Gastroesophageal sphincter (tissue), 4 donors: ENCODE data around the gene MFSD6. TPM values are rescaled to one million over a fixed set of nuclear protein-coding genes. Genes with fewer than 3 reads are reported as not detected.

Experiments used
- ATAC-seq: fragments of 150-250 bp; one replicate; pipeline ENCODE4 v1.9.1; 2016; ENCODE audit warnings: mild to moderate bottlenecking, moderate library complexity
- H3K27ac ChIP-seq, 4 donors: fragments of 200-600 bp; sonication (generic) in 3 of 4; 1 replicate in 3 of 4; 2 replicates in 1 of 4; pipeline ENCODE4 v1.5.1; 2016 to 2019
- H3K27me3 ChIP-seq: fragments of 200-600 bp; sonication (generic); one replicate; pipeline ENCODE4 v1.5.1; 2019
- H3K36me3 ChIP-seq, 2 donors: fragments of 200-600 bp; sonication (generic); one replicate each; pipeline ENCODE4 v1.5.1; 2019; ENCODE audit warnings: control low read depth in 1 of 2
- H3K4me1 ChIP-seq, 3 donors: fragments of 200-600 bp; sonication (generic); 1 replicate in 2 of 3; 2 replicates in 1 of 3; pipeline ENCODE4 v1.5.1; 2016 to 2019; ENCODE audit warnings: control low read depth in 2 of 3
- H3K4me3 ChIP-seq, 2 donors: fragments of 200-600 bp; sonication (generic); one replicate each; pipeline ENCODE4 v1.5.1; 2019; ENCODE audit warnings: mild to moderate bottlenecking in 1 of 2, moderate library complexity in 1 of 2
- H3K9me3 ChIP-seq, 3 donors: fragments of 200-600 bp; sonication (generic); one replicate each; pipeline ENCODE4 v1.5.1; 2017 to 2019; ENCODE audit warnings: control low read depth in 2 of 3
- EP300 ChIP-seq: sonication (generic); formaldehyde crosslinking; IDR thresholded peaks from one replicate; pipeline ENCODE4 v1.6.1; 2017; ENCODE audit warnings: antibody characterized with exemption, mild to moderate bottlenecking
- POLR2A ChIP-seq, 2 donors: fragments of 450-650 bp; IDR thresholded peaks; one replicate each; pipeline ENCODE4 v1.6.1; 2017; ENCODE audit warnings: antibody characterized with exemption in 2 of 2, mild to moderate bottlenecking in 2 of 2, moderate library complexity in 1 of 2
- POLR2AphosphoS5 ChIP-seq: sonication (generic); formaldehyde crosslinking; IDR thresholded peaks from one replicate; pipeline ENCODE4 v1.6.1; 2017; ENCODE audit warnings: antibody characterized with exemption
- WGBS, 2 donors: methylation state at CpG; one replicate each; pipeline ENCODE4 v1.1.5; 2018; ENCODE audit warnings: low coverage in 1 of 2; 5-methylcytosine and 5-hydroxymethylcytosine counted together
- total RNA-seq, 4 donors: library from RNA; depleted of rRNA; stranded (reverse); fragments of >200 nt; gene quantifications; one replicate each; pipeline ENCODE4 v1.1.0, GENCODE V29; 2016
- TF ChIP-seq, protein P1 (sequence below), 4 experiments: fragments of 200-600 bp in 2 of 4; fragments of 450-650 bp in 2 of 4; sonication (generic) in 1 of 4; IDR thresholded peaks; one replicate each; pipeline ENCODE4 v1.5.1; 2017 to 2019; ENCODE audit warnings: antibody characterized with exemption in 4 of 4, mild to moderate bottlenecking in 2 of 4, moderate library complexity in 2 of 4

The MFSD6 gene
- total RNA-seq, 4 donors from 2014 or later, result 80.2 to 176 (median 143) TPM

DNA sequence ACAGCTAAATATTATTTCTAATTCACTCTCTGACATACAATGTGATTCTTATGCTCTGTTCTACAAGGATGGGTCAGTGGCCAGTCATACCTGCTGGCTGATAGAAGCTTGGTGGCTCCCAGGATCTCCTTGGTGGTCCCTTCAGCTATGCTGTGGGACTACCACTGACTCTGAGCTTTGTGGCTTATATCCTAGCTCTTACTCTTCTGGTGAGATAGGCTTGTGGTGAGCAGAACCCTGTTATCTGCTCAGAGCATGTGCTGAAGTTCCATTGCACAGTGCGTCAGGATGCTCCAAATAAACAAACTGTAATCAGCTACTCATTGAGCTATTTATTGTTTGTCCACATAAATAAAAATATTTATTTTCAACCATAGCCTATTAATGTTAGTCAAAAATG lies 51.7 kb downstream of the MFSD6 start:
- Histone ChIP-seq H3K27ac (no peak overlapping the region), H3K27me3 (no peaks in the 10 kb centered on the region), H3K4me3 (no peak overlapping the region), H3K9me3 (no peaks in the 10 kb centered on the region), H3K4me1 (peaks cover 0 to 10% (median 0%) of the 10 kb centered on the region in 3 donors), H3K36me3 (peaks cover 0 to 6% of the 10 kb centered on the region in 2 donors)
- TF ChIP-seq, protein P1, sequence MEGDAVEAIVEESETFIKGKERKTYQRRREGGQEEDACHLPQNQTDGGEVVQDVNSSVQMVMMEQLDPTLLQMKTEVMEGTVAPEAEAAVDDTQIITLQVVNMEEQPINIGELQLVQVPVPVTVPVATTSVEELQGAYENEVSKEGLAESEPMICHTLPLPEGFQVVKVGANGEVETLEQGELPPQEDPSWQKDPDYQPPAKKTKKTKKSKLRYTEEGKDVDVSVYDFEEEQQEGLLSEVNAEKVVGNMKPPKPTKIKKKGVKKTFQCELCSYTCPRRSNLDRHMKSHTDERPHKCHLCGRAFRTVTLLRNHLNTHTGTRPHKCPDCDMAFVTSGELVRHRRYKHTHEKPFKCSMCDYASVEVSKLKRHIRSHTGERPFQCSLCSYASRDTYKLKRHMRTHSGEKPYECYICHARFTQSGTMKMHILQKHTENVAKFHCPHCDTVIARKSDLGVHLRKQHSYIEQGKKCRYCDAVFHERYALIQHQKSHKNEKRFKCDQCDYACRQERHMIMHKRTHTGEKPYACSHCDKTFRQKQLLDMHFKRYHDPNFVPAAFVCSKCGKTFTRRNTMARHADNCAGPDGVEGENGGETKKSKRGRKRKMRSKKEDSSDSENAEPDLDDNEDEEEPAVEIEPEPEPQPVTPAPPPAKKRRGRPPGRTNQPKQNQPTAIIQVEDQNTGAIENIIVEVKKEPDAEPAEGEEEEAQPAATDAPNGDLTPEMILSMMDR (IDR thresholded peaks at IDR 0.05), result no peak
- TF ChIP-seq POLR2AphosphoS5 (no peak), EP300 (no peak), POLR2A (IDR thresholded peaks at IDR 0.05) (no peak)
- ATAC-seq, result no peak
- WGBS, 2 donors, result 88 to 94% methylated on average over 1 of the region's 1 CpG

DNA sequence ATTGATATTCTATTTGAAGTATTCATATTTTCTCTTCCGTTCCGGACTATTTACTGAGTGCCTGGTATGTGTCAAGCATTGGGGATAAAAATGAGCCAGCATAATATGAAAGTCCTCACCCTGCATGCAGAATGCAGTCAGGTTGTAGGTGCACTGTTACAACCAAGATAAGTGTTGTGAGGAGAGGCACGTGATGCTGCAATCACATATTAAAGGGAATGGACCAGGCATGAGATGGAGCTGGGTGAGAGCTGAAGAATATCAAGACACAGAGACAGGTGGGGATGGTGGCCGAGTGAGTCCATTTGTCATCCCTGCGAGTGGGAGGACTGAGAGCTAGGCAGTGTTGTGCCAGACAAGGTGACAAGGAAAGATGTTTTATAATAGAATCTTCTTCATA lies 52.3 kb downstream of the MFSD6 start:
- 76 to 85% methylated on average over 3 to 5 of the region's 5 CpGs for WGBS, 2 donors
- H3K9me3 ChIP-seq, result no peaks in the 10 kb centered on the region
- H3K27me3 ChIP-seq, result no peaks in the 10 kb centered on the region
- no peak overlapping the region for H3K4me3 ChIP-seq
- no peak for ATAC-seq
- no peak overlapping the region for H3K27ac ChIP-seq
- H3K36me3 ChIP-seq, result peaks cover 0 to 6% of the 10 kb centered on the region in 2 donors
- peaks cover 0 to 10% (median 0%) of the 10 kb centered on the region in 3 donors for H3K4me1 ChIP-seq
- no peak for TF ChIP-seq EP300
- TF ChIP-seq, protein P1 (IDR thresholded peaks at IDR 0.05), result no peak
- TF ChIP-seq POLR2A (IDR thresholded peaks at IDR 0.05), result no peak
- TF ChIP-seq POLR2AphosphoS5, result no peak

DNA sequence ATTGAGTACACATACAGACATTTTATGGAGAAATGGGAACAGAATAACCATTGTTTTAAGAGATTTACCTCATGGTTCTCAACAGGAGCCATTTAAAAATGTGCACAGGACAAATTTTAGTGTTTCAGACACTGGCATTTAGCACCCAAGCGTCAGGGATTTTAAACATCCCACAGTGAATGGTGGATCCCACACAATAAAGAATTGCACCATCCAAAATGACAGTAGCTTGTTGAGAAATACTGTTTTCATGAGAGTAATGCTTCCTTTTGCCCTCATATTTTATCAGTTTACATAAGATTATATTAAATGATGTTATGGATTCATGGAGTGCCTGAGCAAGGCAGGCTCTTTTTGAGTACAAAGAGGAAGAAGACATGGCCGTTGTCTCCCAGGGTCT lies 54.0 kb downstream of the MFSD6 start:
- Histone ChIP-seq H3K4me1 (peaks cover 0 to 17% (median 10%) of the 10 kb centered on the region in 3 donors), H3K4me3 (no peak overlapping the region), H3K27ac (no peak overlapping the region), H3K36me3 (no peaks in the 10 kb centered on the region), H3K27me3 (no peaks in the 10 kb centered on the region), H3K9me3 (no peaks in the 10 kb centered on the region)
- TF ChIP-seq POLR2AphosphoS5 (no peak), EP300 (no peak), POLR2A (IDR thresholded peaks at IDR 0.05) (no peak)
- TF ChIP-seq, protein P1 (IDR thresholded peaks at IDR 0.05), result no peak
- ATAC-seq, result no peak
- 80 to 88% methylated on average over 1 of the region's 2 CpGs for WGBS, 2 donors

DNA sequence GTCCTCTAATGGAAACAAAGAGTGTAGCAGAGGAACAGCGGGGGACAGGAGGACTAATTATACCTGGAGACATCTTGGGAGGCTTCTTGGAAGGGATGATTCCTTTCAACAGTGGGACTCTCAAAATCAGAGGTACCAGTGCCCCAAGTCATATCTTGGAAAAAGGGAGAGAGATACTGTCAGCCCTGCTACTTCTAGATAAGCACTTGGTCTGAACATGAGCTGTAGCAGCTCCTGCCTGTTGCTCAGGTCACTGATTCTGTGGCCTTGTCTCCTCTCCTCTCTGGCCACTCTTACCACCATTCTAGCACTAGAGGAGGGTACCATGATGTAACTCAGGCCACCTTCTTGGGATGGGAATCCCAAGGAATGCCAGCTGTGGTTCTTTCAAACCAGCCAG lies 54.5 kb downstream of the MFSD6 start:
- TF ChIP-seq, protein P1 (IDR thresholded peaks at IDR 0.05), result no peak
- TF ChIP-seq POLR2AphosphoS5 (no peak), POLR2A (IDR thresholded peaks at IDR 0.05) (no peak), EP300 (no peak)
- H3K36me3 ChIP-seq, result no peaks in the 10 kb centered on the region
- peaks cover under 1 to 21% (median 13%) of the 10 kb centered on the region in 3 donors for H3K4me1 ChIP-seq
- no peaks in the 10 kb centered on the region for H3K9me3 ChIP-seq
- WGBS, 2 donors, result no CpG with 5 or more reads among the region's 1 CpG
- no peak for ATAC-seq
- H3K27me3 ChIP-seq, result no peaks in the 10 kb centered on the region
- H3K4me3 ChIP-seq, result no peak overlapping the region
- H3K27ac ChIP-seq, result no peak overlapping the region

DNA sequence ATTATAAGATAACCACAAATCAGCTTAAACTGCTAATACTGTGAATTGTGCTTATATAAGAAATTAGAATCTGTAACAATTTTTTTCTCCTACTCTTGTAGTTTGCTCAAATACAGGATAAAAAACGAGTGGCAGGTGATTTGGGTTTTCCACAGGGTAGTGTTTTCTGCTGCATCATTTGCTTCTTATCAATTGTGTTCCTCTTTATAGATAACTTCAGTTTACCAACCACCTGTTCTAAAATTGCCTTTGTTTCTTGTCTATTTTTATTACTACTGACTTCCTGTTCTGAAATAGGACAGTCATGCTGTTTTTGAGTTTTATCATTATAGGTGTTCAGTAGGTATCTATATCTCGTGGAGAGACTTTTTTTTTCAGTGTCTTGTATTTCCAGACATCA lies 56.9 kb downstream of the MFSD6 start:
- H3K4me3 ChIP-seq, result no peak overlapping the region
- no peak overlapping the region for H3K27ac ChIP-seq
- no peaks in the 10 kb centered on the region for H3K27me3 ChIP-seq
- whole genome bisulfite sequencing, 2 donors, result 74 to 78% methylated on average over 2 of the region's 2 CpGs
- peaks cover 19 to 46% (median 25%) of the 10 kb centered on the region in 3 donors for H3K4me1 ChIP-seq
- no peak for TF ChIP-seq POLR2AphosphoS5
- TF ChIP-seq, protein P1 (IDR thresholded peaks at IDR 0.05), result no peak
- no peak for TF ChIP-seq POLR2A (IDR thresholded peaks at IDR 0.05)
- no peak for TF ChIP-seq EP300
- H3K36me3 ChIP-seq, result no peaks in the 10 kb centered on the region
- no peak for ATAC-seq
- no peaks in the 10 kb centered on the region for H3K9me3 ChIP-seq
